Stimulated activated CD4-positive, alpha-beta T cell treated with anti-CD3 and anti-CD28 coated beads, Interleukin-4, amount 100 ng/mL, for 4 hours (primary cell): ENCODE measurements around the gene PCDHA12.
"Not testable (repeated sequence)": the region's sequence is repeated elsewhere in the genome, so short reads cannot be mapped to it uniquely, and the experiment has no call there.

Experiments
- DNase-seq, 2 experiments: peaks; one replicate each; pipeline ENCODE4 v3.0.0-alpha.2; 2020

PCDHA12 gene, protein sequence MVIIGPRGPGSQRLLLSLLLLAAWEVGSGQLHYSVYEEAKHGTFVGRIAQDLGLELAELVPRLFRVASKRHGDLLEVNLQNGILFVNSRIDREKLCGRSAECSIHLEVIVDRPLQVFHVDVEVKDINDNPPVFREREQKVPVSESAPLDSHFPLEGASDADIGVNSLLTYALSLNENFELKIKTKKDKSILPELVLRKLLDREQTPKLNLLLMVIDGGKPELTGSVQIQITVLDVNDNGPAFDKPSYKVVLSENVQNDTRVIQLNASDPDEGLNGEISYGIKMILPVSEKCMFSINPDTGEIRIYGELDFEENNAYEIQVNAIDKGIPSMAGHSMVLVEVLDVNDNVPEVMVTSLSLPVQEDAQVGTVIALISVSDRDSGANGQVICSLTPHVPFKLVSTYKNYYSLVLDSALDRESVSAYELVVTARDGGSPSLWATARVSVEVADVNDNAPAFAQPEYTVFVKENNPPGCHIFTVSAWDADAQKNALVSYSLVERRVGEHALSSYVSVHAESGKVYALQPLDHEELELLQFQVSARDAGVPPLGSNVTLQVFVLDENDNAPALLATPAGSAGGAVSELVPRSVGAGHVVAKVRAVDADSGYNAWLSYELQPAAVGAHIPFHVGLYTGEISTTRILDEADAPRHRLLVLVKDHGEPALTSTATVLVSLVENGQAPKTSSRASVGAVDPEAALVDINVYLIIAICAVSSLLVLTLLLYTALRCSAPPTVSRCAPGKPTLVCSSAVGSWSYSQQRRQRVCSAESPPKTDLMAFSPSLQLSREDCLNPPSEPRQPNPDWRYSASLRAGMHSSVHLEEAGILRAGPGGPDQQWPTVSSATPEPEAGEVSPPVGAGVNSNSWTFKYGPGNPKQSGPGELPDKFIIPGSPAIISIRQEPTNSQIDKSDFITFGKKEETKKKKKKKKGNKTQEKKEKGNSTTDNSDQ

DNA sequence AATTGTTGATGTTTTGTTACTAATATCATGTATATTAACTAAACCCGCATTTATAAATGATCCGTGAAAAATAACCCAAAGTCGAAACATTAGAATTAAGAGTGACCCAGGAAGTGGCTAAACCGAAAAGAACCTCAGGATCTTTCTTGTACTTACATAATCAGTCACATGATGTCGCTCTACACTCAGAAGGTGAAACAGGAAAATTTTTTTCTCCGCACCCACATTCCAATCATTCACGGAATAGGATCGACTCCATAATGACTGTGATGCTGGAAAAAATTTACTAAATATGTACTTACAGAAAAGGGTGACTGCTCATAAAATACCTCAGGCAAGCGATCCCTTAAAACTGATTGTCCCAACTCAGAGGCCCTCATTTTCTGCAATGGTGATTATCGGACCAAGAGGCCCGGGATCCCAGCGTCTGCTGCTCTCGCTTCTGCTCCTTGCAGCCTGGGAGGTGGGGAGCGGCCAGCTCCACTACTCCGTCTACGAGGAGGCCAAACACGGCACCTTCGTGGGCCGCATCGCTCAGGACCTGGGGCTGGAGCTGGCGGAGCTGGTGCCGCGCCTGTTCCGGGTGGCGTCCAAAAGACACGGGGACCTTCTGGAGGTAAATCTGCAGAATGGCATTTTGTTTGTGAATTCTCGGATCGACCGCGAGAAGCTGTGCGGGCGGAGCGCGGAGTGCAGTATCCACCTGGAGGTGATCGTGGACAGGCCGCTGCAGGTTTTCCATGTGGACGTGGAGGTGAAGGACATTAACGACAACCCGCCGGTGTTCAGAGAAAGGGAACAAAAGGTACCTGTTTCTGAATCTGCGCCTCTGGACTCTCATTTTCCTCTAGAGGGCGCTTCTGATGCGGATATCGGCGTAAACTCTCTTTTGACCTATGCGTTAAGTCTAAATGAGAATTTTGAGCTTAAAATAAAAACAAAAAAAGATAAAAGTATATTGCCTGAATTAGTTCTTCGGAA, at the start of gene PCDHA12:
PCDHA12 (plus strand) TSS at position 224 of the 981 bp plus-strand sequence; CDS start at position 389, 165 bp downstream.
- DNase-seq, result no peak

GRCh38 chr5:140827704-140828361, 47.3 kb upstream of the PCDHA12 start, which contains the start of gene PCDHA6:
PCDHA6 (plus strand) TSS chr5:140827960; CDS start chr5:140828092, 132 bp downstream.
- DNase-seq, result no peak

GRCh38 chr5:140828362-140828737, 46.8 kb upstream of the PCDHA12 start:
- no peak for DNase-seq

DNA sequence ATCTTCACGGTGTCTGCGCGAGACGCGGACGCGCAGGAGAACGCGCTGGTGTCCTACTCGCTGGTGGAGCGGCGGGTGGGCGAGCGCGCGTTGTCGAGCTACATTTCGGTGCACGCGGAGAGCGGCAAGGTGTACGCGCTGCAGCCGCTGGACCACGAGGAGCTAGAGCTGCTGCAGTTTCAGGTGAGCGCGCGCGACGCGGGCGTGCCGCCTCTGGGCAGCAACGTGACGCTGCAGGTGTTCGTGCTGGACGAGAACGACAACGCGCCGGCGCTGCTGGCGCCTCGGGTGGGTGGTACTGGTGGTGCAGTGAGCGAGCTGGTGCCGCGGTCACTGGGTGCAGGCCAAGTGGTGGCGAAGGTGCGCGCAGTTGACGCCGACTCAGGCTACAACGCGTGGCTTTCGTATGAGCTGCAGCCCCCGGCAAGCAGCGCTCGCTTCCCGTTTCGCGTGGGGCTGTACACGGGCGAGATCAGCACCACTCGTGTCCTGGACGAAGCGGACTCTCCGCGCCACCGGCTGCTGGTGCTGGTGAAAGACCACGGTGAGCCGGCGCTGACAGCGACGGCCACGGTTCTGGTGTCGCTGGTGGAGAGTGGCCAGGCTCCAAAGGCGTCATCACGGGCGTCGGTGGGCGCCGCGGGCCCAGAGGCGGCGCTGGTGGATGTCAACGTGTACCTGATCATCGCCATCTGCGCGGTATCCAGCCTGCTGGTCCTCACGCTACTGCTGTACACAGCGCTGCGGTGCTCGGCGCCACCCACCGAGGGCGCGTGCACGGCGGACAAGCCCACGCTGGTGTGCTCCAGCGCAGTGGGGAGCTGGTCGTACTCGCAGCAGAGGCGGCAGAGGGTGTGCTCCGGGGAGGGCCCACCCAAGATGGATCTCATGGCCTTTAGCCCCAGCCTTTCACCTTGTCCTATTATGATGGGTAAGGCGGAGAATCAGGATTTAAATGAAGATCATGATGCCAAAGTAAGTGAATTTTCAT, 45.3 kb upstream of the PCDHA12 start:
- DNase-seq, result not testable (repeated sequence)

DNA sequence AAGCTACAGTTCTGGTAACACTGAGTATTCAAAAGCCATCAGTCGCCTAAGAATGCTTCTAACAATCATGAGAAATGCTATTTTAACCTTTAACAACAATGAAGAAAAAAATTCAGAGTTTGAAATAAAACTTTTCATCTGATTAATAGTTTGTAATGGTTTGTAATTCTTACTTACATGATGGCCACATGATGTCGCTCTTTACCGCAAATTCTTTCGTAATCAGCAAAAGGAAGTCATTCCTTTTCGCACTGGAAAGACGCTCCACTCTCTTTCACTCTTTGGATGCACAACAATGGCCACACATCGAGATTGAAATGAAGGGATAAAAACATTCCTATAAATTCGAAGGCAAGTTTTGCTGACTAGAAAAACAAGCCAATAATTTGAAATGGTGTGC, 41.1 kb upstream of the PCDHA12 start, which contains the start of gene PCDHA7:
PCDHA7 (plus strand) TSS at position 277 of the 400 bp plus-strand sequence; CDS start at position 392, 115 bp downstream.
- no peak for DNase-seq

DNA sequence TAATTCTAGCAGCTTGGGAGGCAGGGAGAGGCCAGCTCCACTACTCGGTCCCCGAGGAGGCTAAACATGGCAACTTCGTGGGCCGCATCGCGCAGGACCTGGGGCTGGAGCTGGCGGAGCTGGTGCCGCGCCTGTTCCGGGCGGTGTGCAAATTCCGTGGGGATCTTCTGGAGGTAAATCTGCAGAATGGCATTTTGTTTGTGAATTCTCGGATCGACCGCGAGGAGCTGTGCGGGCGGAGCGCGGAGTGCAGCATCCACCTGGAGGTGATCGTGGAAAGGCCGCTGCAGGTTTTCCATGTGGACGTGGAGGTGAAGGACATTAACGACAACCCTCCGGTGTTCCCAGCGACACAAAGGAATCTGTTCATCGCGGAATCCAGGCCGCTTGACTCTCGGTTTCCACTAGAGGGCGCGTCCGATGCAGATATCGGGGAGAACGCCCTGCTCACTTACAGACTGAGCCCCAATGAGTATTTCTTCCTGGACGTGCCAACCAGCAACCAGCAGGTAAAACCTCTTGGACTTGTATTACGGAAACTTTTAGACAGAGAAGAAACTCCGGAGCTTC, 40.6 kb upstream of the PCDHA12 start:
- DNase-seq, result not testable (repeated sequence)

GRCh38 chr5:140835622-140836510, 39.2 kb upstream of the PCDHA12 start:
- no peak for DNase-seq

GRCh38 chr5:140840978-140841962, 33.8 kb upstream of the PCDHA12 start, which contains the start of gene PCDHA8:
PCDHA8 (plus strand) TSS chr5:140841187; CDS start chr5:140841322, 135 bp downstream.
- no peak for DNase-seq

DNA sequence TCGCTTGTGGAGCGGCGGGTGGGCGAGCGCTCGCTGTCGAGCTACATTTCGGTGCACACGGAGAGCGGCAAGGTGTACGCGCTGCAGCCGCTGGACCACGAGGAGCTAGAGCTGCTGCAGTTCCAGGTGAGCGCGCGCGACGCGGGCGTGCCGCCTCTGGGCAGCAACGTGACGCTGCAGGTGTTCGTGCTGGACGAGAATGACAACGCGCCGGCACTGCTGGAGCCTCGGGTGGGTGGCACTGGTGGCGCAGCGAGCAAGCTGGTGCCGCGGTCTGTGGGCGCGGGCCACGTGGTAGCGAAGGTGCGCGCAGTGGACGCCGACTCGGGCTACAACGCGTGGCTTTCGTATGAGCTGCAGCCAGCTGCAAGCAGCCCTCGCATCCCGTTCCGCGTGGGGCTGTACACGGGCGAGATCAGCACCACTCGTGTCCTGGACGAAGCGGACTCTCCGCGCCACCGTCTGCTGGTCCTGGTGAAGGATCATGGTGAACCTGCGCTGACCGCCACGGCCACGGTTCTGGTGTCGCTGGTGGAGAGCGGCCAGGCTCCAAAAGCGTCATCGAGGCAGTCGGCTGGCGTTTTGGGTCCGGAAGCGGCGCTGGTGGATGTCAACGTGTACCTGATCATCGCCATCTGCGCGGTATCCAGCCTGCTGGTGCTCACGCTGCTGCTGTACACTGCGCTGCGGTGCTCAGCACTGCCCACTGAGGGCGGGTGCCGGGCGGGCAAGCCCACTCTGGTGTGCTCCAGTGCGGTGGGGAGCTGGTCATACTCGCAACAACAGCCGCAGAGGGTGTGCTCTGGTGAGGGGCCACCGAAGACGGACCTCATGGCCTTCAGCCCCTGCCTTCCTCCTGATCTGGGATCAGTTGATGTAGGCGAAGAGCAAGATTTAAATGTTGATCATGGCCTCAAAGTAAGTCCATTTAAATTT, 32.0 kb upstream of the PCDHA12 start:
- DNase-seq, result no peak

DNA sequence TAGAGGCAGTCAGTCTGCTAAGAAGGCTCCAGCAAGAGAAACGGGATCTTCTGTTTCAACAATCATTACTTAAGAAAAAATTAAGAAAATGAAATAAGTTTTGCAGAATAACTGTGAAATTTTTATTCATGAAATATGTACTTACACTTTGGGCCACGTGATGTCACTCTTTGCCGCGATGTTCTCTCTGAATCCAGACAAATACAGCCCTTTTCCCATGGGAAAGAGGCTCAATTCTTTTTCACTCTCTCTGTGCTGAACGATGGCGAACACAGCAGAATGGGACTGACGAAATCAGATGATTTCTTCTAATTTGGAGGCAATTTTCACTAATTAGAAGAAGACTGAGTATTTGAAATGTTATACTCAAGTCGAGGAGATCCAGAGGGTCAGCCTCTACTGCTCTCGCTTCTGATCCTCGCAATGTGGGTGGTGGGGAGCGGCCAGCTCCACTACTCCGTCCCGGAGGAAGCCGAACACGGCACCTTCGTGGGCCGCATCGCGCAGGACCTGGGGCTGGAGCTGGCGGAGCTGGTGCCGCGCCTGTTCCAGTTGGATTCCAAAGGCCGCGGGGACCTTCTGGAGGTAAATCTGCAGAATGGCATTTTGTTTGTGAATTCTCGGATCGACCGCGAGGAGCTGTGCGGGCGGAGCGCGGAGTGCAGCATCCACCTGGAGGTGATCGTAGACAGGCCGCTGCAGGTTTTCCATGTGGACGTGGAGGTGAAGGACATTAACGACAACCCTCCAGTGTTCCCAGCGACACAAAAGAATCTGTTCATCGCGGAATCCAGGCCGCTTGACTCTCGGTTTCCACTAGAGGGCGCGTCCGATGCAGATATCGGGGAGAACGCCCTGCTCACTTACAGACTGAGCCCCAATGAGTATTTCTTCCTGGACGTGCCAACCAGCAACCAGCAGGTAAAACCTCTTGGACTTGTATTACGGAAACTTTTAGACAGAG, 26.7 kb upstream of the PCDHA12 start, which contains the start of gene PCDHA9:
PCDHA9 (plus strand) TSS at position 244 of the 964 bp plus-strand sequence; CDS start at position 358, 114 bp downstream.
- not testable (repeated sequence) for DNase-seq

DNA sequence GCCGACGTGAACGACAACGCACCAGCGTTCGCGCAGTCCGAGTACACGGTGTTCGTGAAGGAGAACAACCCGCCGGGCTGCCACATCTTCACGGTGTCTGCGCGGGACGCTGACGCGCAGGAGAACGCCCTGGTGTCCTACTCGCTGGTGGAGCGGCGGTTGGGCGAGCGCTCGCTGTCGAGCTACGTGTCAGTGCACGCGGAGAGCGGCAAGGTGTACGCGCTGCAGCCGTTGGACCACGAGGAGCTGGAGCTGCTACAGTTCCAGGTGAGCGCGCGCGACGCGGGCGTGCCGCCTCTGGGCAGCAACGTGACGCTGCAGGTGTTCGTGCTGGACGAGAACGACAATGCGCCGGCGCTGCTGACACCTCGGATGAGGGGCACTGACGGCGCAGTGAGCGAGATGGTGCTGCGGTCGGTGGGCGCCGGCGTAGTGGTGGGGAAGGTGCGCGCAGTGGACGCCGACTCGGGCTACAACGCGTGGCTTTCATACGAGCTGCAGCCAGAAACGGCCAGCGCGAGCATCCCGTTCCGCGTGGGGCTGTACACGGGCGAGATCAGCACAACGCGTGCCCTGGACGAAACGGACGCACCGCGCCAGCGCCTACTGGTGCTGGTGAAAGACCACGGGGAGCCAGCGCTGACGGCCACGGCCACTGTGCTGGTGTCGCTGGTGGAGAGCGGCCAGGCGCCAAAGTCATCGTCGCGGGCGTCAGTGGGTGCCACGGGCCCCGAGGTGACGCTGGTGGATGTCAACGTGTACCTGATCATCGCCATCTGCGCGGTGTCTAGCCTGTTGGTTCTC, 25.1 kb upstream of the PCDHA12 start:
- DNase-seq, result not testable (repeated sequence)

- no peak for DNase-seq
These were observed 19.1 kb upstream of the PCDHA12 start, which contains the start of gene PCDHA10 for GRCh38 chr5:140855772-140856674. PCDHA10 (plus strand) TSS chr5:140855897; CDS start chr5:140856049, 152 bp downstream.
